ENCODE data around the gene AP5Z1. TPM values are rescaled to one million over a fixed set of nuclear protein-coding genes. Genes with fewer than 3 reads are reported as not detected.

The AP5Z1 gene
- total RNA-seq, 1 experiment from 2014 or later, result 38.3 TPM

GRCh38 chr7:4781366-4782069 is 6.1 kb downstream of the AP5Z1 start:
- no peak overlapping the region for H3K4me2 ChIP-seq (ENCODE audit: insufficient read depth, insufficient read length, low read length)
- H3K9ac ChIP-seq (ENCODE audit: extremely low read depth, insufficient read length, low read length), result no peak overlapping the region
- H2BK5ac ChIP-seq (ENCODE audit: insufficient read length, low read length), result no peak overlapping the region
- H3K23ac ChIP-seq (ENCODE audit: insufficient read length, low read depth, low read length), result no peak overlapping the region
- no peak overlapping the region for H2BK20ac ChIP-seq (ENCODE audit: low read depth, low read length, poor library complexity, severe bottlenecking)
- no peak overlapping the region for H2BK12ac ChIP-seq (ENCODE audit: insufficient read length, low read depth, low read length)
- Mint-ChIP-seq H3K27me3 (ENCODE audit: low read depth) (no peaks in the 10 kb centered on the region), H3K9me3 (no peaks in the 10 kb centered on the region), H3K36me3 (ENCODE audit: insufficient read depth in 1 of 3, low read depth in 3 of 3) (peaks cover 7 to 32% (median 9%) of the 10 kb centered on the region in 3 experiments; a peak in 6 of 7 replicates), H3K4me1 (no peaks in the 10 kb centered on the region), H3K4me3 (no peak overlapping the region), H3K27ac (peak overlapping the region in 1 of 3 experiments; percentile 44; a peak in 1 of 7 replicates)
- H3K9me3 ChIP-seq (ENCODE audit: control insufficient read depth, low read depth, low read length), result no peaks in the 10 kb centered on the region
- no peak overlapping the region for H2AFZ ChIP-seq (ENCODE audit: low read length)
- H3K14ac ChIP-seq (ENCODE audit: insufficient read depth, low read length), result no peak overlapping the region
- no peak overlapping the region for H3K4ac ChIP-seq (ENCODE audit: low read depth, low read length)
- no peak overlapping the region for H2BK120ac ChIP-seq (ENCODE audit: low read depth, low read length, poor library complexity, severe bottlenecking)
- H3K4me1 ChIP-seq (ENCODE audit: insufficient read depth, low read length), result no peaks in the 10 kb centered on the region
- TF ChIP-seq CTCF (conservative IDR thresholded peaks at IDR 0.05), result no peak
- H4K8ac ChIP-seq (replicated peaks; ENCODE audit: insufficient read length, low read depth, low read length), result no peak overlapping the region
- no peaks in the 10 kb centered on the region; the same call in 1 of the 2 replicates for H3K79me2 ChIP-seq (ENCODE audit: insufficient read depth, low read length)
- H3K23me2 ChIP-seq (ENCODE audit: insufficient read length, low read depth, low read length, poor library complexity, severe bottlenecking), result no peaks in the 10 kb centered on the region
- no peak overlapping the region for H2AK5ac ChIP-seq (ENCODE audit: insufficient read length, low read length)
- no peak overlapping the region for H3K56ac ChIP-seq (ENCODE audit: insufficient read length, low read depth, low read length)
- no peak for DNase-seq
- no peak overlapping the region for H3K18ac ChIP-seq (ENCODE audit: insufficient read length, low read depth, low read length)
- H3K27ac ChIP-seq (ENCODE audit: insufficient read length, low read depth, low read length), result no peak overlapping the region
- peaks cover 3% of the 10 kb centered on the region for H3K79me1 ChIP-seq (ENCODE audit: insufficient read depth, low read depth, low read length, poor library complexity, severe bottlenecking)
- H4K5ac ChIP-seq (ENCODE audit: insufficient read length, low read depth, low read length), result no peak overlapping the region
- no peak overlapping the region for H3T11ph ChIP-seq (ENCODE audit: low read length)
- H4K91ac ChIP-seq (ENCODE audit: insufficient read length, low read depth, low read length), result no peak overlapping the region
- no peaks in the 10 kb centered on the region for H4K20me1 ChIP-seq (ENCODE audit: control insufficient read depth, insufficient read depth, insufficient read length)
- no CpG with 5 or more reads among the region's 27 CpGs for WGBS (ENCODE audit: extremely low coverage, insufficient read length, low lambda C conversion rate)
- H3K27me3 ChIP-seq (ENCODE audit: insufficient read depth, low read length), result no peaks in the 10 kb centered on the region
- H2BK15ac ChIP-seq (ENCODE audit: low read depth, low read length), result no peak overlapping the region

Measured in H9 (cell line).